NCI-H2029 treated with DMSO at 0.1 percent for 48 hours (cell line): Measurements from ENCODE around the gene VOPP1.

Experiments
- DNase-seq: peaks from one replicate; lab custom pipeline; 2025; lab: John Stamatoyannopoulos, UW

The VOPP1 gene

GRCh38 chr7:55554038-55554437 lies 18.3 kb downstream of the VOPP1 start:
- no peak for DNase-seq

GRCh38 chr7:55553024-55553345 lies 19.3 kb downstream of the VOPP1 start:
- DNase-seq: no peak

DNA sequence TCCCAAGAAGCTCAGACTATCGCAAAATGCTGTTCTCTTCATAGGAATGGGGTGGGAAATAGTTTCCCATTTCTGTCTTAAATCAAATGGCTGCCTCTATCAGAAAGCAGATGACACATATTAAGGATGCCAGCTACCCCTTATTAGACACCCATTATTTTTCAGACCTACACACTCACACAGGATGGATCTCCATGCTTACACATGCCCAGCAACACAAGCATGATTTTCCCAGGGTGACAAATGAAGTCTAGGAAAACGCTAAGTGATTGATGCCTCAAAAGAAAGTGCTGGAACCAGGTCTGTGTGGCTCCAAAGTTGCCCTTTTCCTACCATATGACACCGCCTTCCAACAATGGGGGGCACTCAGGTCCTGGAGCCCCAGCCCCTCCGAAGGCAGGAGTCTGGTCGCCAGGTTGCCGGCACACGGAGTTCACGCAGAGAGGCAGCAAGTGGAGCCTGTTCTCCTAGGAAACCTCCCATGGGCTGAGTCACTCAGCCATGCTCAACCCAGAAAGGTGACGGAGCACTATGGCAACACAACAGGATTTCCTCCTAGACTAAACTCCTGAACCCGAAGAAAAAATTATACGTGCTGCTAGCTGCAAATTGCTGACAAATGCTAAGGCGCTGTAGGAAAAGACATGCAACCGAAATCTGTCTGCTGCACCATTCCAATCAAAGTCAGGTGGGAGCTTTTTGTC lies 19.8 kb downstream of the VOPP1 start:
- no peak for DNase-seq

DNA sequence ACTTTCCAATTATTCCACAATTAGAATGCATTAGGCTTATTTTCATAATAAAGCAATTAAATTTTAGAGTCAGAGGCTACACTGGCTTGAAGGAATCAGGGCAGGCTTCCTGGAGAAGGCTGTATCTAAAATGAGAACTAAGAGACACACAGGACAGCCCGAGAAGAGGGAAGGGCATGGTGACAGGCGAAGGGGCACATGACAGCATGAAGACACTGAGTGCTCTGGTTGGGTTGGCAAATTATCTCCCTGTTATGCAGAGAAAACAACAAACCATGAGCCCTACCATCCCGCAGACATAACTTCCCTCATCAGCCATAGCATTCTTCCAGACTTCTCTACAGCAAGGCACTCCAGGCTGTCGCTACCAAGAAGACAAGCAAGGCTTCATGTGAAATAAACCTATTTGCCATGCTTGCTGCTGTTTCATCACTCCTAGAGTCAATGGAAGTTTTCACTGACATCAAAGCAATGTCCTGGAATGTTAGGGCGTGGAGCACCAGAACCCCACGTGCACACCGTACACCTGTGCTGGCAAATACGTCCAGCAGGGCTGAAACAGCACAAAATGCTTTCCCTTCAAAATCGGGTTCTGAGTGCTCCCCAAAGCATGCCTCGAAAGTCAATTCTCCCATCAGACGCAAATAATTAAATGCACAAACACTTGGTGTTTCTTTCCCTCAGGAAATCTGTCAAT lies 21.3 kb downstream of the VOPP1 start:
- no peak for DNase-seq

DNA sequence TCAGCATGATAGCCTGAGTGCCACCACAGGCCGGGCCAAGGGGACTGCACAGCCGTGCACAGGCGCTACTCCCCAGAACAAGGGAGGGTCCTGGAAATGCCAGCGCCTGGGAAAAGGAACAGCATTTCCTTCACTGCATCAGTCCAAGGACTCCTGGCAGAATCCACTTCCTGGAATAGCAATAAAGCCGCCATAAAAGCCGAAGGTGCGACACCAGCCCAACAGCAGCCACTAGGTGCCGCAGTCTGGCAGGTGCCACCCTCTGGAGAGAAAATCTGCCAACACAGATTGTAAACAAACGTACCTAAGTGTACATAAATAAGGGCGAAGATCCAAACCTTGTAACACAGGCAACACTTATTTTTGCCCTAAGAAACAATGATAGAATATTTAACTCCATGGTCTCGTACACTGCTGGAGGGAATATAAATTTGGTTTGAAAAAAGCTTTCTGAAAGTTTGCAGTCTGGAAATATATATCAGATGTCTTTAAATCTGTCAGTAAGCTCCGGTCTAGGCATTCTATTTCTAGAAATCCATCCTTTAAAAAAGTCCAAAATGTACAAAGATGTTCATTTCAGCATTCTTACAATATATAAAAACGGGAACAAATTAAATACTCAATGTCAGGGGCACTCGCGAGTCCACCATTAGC lies 22.2 kb downstream of the VOPP1 start:
- DNase-seq: peak; percentile 83

- DNase-seq: no peak
Observed at GRCh38 chr7:55549457-55549856, 22.8 kb downstream of the VOPP1 start.

DNA sequence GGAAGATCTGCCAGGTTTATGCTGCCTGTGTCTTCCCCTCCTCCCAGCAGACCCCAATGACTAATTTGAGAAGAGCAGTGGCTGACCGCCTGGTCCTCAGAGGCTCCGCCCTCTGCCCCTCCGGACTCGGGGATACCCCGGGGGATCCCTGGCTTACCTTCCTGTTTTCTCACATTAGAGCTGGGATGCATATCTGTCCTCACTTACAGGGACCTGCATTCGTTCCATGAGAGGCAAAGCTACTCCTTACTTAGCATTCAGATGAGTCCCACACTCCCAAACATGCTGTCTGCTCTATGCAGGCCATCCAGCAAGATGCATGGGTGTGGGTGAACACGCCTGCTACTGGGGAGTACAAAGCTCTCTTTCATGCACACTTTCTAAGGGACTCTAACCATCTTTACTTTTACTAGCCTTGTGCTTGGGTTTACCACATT lies 24.0 kb downstream of the VOPP1 start:
- DNase-seq: no peak

- peak; percentile 24 for DNase-seq
Observed at GRCh38 chr7:55546814-55547213, 25.5 kb downstream of the VOPP1 start.

DNA sequence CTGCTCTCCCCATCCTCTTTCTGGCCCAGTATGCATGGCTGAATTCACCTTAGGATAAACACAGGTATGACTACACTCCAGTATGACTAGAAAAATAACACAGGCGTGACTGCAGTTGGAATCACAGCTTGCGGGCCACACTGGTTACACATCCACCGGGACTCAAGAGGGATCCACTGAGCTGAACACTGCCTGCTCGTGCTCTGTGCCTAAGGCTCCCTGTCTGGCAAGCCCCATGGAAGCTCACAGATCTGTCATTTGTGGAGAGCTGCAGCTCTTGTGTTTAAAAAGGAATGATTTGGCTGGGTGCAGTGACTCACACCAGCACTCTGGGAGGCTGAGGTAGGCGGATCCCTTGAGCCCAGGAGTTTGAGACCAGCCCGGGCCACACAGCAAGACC lies 26.8 kb downstream of the VOPP1 start:
- DNase-seq: no peak

GRCh38 chr7:55540226-55540858 lies 32.0 kb downstream of the VOPP1 start:
- no peak for DNase-seq

GRCh38 chr7:55539380-55539779 lies 32.9 kb downstream of the VOPP1 start:
- DNase-seq: no peak

- no peak for DNase-seq
Observed at GRCh38 chr7:55538538-55538937, 33.8 kb downstream of the VOPP1 start.

GRCh38 chr7:55537458-55537990 lies 34.8 kb downstream of the VOPP1 start:
- DNase-seq: no peak

- DNase-seq: no peak
Observed at GRCh38 chr7:55536619-55537457, 35.5 kb downstream of the VOPP1 start.

GRCh38 chr7:55535617-55536016 lies 36.7 kb downstream of the VOPP1 start:
- no peak for DNase-seq

DNA sequence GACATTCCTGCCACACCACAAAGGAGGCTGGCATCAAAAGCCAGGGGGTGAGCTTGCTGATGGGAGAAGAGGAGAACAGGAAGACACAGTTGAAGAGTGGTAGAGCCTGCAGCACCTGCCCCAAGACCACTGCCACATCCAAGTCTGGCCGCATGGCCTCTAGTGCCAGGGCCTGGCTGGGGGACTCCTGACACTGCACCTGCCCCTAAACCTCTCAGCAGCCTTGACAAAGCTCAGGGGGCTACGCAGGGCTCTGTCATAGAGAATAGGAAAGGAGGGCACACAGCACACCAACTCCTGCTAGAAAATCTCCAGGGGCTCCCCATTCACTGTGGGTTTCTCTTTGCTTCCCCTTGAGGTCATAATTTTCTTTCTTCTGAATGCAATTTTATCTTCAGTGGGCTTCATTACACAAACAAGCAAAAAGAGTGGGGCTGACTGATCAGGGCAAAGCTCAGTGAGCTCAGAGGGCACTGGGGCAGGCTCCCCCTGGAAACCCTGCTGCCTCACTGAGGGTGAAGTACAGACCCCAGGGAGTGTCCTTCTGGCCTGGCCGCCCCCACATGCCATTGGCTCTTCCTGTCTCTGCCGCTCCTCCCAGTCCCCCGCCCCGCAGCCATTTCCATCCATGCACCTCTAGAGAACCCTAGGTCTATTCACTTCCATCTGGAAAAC lies 37.2 kb downstream of the VOPP1 start:
- DNase-seq: no peak

DNA sequence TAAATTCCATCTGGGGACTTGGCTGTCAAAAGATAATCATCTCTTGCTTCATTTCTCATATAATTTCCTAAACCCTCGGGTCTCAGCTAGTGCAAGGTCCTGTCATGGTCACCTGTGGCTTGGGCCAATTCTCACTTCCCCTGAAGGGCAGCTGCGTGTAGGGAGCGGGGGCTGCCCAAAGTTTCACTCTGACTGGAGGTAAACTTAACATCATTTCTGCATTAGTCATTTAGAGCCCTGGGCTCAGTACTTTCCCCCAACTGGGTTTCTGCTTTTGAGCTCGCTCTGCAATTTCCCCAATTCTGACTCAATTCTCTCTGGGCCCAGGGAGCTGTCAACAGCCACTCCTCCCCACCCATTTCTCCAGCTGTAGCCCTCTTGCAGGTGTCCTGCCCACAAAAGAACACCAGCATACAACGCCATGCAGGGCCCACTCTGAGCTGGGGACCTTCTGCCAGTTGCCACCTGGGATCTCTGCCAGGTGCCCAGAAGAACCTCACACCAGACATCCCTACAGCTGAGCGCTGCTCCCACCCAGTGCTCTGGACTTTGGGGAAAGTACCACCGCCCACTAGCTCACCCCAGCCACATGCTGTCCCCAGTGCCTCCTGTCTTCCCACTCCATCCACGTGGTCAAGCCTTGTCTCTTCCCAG lies 37.9 kb downstream of the VOPP1 start:
- DNase-seq: no peak

GRCh38 chr7:55533729-55534080 lies 38.6 kb downstream of the VOPP1 start:
- DNase-seq: no peak

DNA sequence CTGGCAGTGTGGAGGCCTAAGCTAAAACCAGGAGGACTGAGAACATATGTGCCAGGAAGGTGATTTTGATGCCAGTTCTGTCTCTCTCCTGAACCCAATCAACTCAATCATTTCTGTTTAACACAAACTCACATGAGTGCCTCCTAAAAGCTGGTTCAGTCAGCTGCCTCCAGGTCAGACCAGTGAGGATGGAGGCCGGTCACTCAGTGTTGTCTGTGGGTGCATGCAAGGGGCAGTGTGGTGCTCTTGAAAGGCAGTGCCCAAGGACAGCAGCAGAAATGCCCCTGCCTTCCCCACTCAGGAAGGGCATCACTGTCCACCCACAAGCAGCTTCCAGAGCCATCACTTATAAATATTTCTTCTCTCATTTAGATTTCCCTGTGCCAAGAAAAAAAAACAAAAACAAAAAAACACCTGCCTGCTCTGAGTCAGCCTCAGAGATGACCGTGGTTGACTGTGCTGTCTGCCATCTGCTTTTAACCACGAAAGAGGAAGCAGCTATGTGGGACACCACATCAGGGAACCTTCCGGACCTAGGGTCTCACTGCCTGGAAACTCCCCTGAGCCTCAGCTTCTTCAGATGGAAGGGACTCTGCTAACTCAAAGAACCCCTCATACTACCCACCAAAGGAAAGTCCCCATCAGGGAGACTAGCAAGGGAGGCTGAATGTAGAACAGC lies 39.1 kb downstream of the VOPP1 start:
- DNase-seq: no peak
